BJ (cell line): ENCODE data around the gene FAM221A. TPM values are rescaled to one million over a fixed set of nuclear protein-coding genes. Genes with fewer than 3 reads are reported as not detected.

Source experiments
- CTCF ChIA-PET: fragments of 350-600 bp; formaldehyde crosslinking; extraction: SDS; loops from one replicate; lab custom pipeline; 2021; ENCODE audit warnings: antibody characterized with exemption, inconsistent platforms; lab: Yijun Ruan, JAX
- POLR2A ChIA-PET: fragments of 300-600 bp; sonication (Branson Sonifier 250); formaldehyde crosslinking; extraction: SDS; loops from one replicate; lab custom pipeline; 2021; ENCODE audit warnings: antibody characterized with exemption; lab: Charles Lee
- DNase-seq: peaks from one replicate; pipeline ENCODE4 v3.0.0-alpha.2; 2011; ENCODE audit warnings: low read depth
- H3K27me3 ChIP-seq: 2 replicates; pipeline ENCODE4 v1.6.0; 2011; ENCODE audit warnings: low read length; ENCODE audit not compliant: control insufficient read depth, insufficient read depth
- H3K36me3 ChIP-seq: 2 replicates; pipeline ENCODE4 v1.5.1; 2011; ENCODE audit warnings: low read length; ENCODE audit not compliant: control insufficient read depth, insufficient read depth
- H3K4me3 ChIP-seq: 2 replicates; pipeline ENCODE4 v1.5.1; 2011; ENCODE audit warnings: low read depth, mild to moderate bottlenecking, control low read depth, low read length
- polyA plus RNA-seq: library from polyadenylated mRNA; depleted of rRNA; stranded (reverse); fragments of >200 nt; gene quantifications from 2 replicates; pipeline ENCODE4 v1.2.3, GENCODE V29; 2011; rRNA removed
- small RNA-seq: library from RNA; depleted of rRNA; stranded (forward); fragments of <200 nt; gene quantifications from one replicate; pipeline ENCODE3, GENCODE V24; 2012; ENCODE audit warnings: low replicate concordance, low read depth; ENCODE audit not compliant: insufficient read length
- TF ChIP-seq, protein P1 (sequence below): IDR thresholded peaks from 2 replicates; pipeline ENCODE4 v1.5.1; 2011; ENCODE audit warnings: low read depth, mild to moderate bottlenecking, control low read depth, inconsistent platforms, low read length, moderate library complexity; ENCODE audit not compliant: insufficient read depth

Gene FAM221A
- polyA plus RNA-seq, 1 experiment: 1.1 TPM

GRCh38 chr7:23743226-23743625, 63.2 kb downstream of the FAM221A start:
- no peak for DNase-seq
- H3K36me3 ChIP-seq: no peaks in the 10 kb centered on the region
- ChIA-PET CTCF (interaction anchor here (1.1 kb wide), 1 partner anchor 17 kb away, joined by 3 read pairs; no protein-coding TSS in a partner anchor), POLR2A (no interaction called here)
- no peaks in the 10 kb centered on the region for H3K27me3 ChIP-seq
- TF ChIP-seq, protein P1, sequence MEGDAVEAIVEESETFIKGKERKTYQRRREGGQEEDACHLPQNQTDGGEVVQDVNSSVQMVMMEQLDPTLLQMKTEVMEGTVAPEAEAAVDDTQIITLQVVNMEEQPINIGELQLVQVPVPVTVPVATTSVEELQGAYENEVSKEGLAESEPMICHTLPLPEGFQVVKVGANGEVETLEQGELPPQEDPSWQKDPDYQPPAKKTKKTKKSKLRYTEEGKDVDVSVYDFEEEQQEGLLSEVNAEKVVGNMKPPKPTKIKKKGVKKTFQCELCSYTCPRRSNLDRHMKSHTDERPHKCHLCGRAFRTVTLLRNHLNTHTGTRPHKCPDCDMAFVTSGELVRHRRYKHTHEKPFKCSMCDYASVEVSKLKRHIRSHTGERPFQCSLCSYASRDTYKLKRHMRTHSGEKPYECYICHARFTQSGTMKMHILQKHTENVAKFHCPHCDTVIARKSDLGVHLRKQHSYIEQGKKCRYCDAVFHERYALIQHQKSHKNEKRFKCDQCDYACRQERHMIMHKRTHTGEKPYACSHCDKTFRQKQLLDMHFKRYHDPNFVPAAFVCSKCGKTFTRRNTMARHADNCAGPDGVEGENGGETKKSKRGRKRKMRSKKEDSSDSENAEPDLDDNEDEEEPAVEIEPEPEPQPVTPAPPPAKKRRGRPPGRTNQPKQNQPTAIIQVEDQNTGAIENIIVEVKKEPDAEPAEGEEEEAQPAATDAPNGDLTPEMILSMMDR: no peak
- no peak overlapping the region for H3K4me3 ChIP-seq

- TF ChIP-seq, protein P1: no peak
- CTCF ChIA-PET: no interaction called here
Measured at GRCh38 chr7:23746629-23747028, 66.6 kb downstream of the FAM221A start.

DNA sequence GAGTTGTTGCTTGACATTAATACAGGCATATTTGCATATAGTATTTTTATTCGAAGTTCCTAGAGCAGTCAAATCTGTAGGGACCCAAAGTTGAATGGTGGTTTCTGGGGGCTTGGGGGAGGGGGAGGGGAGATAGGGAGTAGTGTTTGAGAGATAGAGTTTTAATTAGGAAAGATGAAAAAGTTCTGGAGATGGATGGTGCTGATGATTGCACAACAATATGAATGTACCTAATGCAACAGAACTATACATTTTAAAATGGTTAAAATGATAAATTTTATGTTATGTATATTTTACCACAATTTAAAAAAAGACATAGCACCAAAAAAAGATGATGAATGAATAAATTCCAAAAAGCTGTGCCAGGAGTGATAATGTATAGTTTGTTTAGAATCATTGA, 71.9 kb downstream of the FAM221A start:
- CTCF ChIA-PET: interaction anchor here (0.5 kb wide), 1 partner anchor 112 kb away, joined by 3 read pairs; no protein-coding TSS in a partner anchor
- Histone ChIP-seq H3K27me3 (no peaks in the 10 kb centered on the region), H3K36me3 (no peaks in the 10 kb centered on the region), H3K4me3 (no peak overlapping the region)
- TF ChIP-seq, protein P1: no peak
- no peak for DNase-seq
- POLR2A ChIA-PET: no interaction called here

More at GRCh38 chr7:23746629-23747028, 66.6 kb downstream of the FAM221A start:
- no peak for DNase-seq
- H3K27me3 ChIP-seq: no peaks in the 10 kb centered on the region
- POLR2A ChIA-PET: no interaction called here
- H3K4me3 ChIP-seq: no peak overlapping the region
- H3K36me3 ChIP-seq: no peaks in the 10 kb centered on the region

Small RNA genes within 50 kb of the gene (small RNA-seq; reads per million reads assigned to genes)
- not detected for gene AC006026.2

Other genes starting within 250 kb of the FAM221A start
- 13.4 and 14.4 TPM in 2 replicates for gene IGF2BP3, start 209.7 kb upstream of the FAM221A start, polyA plus RNA-seq
- 29.3 and 56.2 TPM in 2 replicates for gene TRA2A, start 148.2 kb upstream of the FAM221A start, polyA plus RNA-seq
- 2.4 and 5.0 TPM in 2 replicates for gene CCDC126, start 82.8 kb upstream of the FAM221A start, polyA plus RNA-seq
- gene STK31, start 30.0 kb downstream of the FAM221A start, polyA plus RNA-seq: not detected in 2 replicates